Measurements from ENCODE around the gene PUM1.

PUM1 gene

DNA sequence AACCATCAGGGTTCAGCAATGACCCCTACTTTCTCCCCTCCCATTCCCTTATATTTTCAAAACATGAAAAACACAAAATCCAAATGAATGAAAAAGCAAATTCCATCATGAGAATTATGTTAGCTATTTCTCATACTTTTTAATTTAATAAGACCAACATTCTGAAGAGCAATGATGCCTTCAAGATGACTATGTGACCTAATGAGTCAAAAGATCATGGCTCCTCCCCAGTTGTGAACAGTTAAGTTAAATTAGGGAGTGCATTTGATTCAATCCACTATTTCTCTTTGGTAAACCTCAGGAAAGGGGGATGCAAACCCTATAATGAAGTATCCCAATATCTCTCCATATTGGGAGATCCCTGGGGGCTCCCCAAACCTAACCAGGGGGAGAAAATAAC is 36.5 kb downstream of the PUM1 start:
- DNase-seq (ENCODE audit: low read depth in 2 of 2) = no peak

DNA sequence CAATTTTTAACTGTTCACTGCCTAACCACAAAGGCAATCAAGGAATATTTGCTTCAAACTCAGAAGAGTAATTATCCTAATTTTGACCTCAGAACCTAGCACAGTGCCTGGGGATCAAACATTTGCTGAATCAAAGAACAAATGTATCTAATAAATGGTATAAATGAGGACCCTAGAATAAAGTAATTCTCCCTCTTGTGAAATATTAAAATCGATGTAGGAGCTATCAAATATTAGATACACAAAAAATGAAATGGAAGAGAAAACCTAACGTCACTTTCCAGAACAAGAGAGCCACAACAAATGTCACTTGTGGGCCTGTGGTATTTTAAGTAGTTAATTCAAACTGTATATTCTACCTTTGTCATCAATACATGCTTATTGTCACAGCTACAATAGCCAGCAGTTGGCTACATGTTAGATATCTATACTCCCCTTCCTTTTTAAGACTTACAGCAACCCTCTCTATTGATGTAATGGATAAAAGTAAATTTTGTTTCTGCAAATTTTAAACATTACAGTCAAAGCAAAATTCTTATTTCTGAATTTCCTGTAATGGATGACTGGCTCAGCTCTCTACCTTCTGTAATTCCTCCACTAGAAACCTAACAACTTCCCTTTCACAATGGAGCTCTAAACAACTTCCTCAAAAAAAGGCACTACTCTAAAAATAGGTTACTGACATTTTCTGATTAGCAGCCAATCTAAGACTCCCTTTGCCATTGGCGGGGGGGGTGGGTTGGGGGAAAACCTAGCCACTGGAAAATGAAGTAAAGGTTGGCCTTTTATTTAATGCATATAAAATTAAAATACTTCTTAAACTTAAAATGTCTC is 37.6 kb downstream of the PUM1 start:
- DNase-seq (ENCODE audit: low read depth in 2 of 2) = no peak

DNA sequence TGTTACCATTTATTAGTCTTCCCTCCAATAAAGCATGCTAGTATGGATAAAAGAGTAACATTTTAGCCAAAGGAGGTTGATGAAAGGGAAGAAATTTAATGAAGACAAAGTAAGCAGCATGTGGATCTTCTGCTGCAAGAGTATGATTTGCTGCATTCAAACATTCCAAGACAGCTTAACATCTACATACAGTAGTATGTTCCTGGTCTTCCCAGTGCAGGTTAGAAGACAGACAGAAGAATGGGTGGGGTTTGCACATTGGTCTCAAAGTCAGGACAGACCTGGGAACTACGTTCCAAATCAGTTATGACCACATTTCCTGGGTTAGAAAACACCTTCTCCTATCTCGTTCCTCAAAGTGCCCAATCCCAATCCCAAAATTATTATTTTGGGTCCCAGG is 43.3 kb downstream of the PUM1 start:
- DNase-seq (ENCODE audit: low read depth in 2 of 2) = no peak

GRCh38 chr1:31020007-31020790 is 45.3 kb downstream of the PUM1 start:
- DNase-seq (ENCODE audit: low read depth in 2 of 2) = no peak

DNA sequence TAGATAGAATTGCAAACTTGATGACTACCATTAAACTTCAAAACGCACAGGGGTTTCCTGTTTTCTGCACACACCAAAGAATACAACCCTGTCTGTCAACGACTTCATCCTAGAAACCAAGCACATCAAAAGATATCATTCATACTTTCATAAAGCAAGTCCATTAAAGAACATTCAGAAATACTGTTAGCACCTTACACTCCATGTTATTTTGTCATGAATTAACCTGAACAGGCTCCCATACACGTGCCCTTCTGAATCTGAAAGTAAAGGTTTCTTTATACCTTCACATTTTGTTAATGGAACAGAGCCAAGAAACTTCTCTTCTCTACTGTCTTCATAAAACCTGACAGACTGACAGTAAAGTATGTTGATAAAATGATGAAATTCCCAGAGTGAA is 46.1 kb downstream of the PUM1 start:
- DNase-seq (ENCODE audit: low read depth in 2 of 2) = no peak

DNA sequence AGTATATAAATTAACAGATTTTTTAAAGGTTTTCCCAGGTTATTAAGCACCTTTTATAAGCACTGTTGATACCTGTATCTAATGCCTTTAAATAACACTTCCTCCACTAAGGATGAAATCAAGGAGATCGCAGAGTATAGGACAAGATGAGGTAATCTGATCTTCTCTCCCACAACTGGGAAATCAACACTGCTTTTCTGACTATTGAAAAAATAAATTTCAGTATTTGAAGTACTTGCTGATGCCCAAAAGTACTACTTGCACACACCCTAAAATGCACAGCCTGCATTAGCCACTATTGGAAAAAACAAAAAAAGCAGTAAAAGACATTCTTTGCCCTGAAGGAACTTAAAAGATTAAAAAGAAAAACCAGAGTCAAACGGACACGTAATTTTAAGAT is 48.6 kb downstream of the PUM1 start:
- no peak for DNase-seq (ENCODE audit: low read depth in 2 of 2)

DNA sequence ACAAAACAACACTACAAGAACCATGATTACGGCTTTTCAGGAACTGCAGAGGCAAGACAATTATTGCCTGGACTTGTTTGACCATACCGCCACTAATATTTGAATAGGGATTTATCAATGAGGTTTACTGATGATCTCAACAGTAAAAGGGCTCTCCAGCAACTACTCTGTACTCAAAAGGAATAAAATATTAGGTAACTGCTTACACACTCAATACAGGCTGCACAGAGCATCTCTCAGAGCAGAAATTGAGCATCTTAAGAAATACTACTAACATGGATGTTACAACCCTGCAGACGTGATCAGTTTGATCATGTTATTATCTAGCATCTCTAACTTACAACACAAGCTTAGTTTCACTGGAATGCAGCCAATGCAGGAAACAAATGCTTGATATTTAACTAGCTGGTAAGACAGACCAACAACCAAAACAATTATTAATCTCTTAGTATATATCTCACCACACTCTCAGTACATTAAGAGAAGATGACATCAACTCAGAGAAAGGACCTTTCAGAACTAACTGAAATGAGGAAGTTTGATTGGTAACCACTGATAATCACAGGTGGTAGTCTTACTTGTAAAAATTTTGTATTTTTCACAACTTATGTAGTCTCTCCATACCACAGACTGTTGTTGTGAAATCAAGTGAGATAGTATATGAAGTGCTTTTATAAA is 52.2 kb downstream of the PUM1 start:
- no peak for DNase-seq (ENCODE audit: low read depth in 2 of 2)

DNA sequence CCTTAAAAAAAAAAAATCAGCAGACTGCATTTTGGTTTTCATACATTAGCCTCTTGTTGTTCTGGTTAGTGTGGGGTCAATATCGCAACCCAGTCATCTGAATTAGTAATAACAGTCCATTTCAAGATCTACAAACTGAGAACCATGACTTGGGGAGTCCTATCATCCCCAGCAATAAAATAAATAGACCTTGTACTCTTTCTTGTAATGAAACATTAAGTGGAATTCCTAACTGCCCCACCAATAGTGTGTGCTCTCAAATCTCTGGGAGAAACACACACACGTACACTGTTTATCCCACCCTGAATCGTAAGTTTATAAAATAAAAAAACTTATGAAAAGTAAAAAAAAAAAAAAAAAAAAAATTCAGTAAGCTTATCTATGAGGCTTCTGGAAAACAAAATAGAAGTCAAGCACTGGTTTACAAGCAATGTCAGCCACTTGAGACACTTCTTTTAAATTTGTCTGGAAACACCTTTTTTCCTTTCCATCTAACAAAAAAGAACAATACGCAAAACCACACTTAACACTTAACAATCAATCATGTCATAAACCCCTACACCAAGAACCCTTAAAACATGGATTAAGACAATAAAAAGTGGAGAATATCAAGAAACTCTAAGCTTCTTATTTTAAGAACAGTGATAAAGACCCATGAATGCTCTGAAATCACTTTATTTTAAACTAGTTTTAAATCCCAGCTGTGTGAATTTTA is 53.1 kb downstream of the PUM1 start:
- no peak for DNase-seq (ENCODE audit: low read depth in 2 of 2)

DNA sequence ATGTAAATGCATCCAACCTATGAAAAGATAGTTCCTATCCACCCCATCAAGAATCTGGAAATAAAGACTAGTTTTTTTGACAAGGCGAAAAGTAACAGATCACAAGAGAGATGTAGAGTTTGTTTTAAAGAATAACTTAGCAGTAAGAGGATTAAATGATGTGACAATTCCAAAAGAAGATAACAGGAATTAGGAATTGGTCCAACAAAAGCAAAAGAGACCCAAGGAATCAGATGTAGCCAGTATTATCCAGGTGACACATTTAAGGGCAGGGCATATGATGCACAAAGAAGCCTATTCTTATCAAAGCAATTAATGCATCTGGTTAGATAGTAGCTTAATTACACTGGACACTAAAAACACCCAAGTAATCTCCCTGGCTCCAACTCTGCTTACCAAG is 53.8 kb downstream of the PUM1 start:
- DNase-seq (ENCODE audit: low read depth in 2 of 2) = no peak

DNA sequence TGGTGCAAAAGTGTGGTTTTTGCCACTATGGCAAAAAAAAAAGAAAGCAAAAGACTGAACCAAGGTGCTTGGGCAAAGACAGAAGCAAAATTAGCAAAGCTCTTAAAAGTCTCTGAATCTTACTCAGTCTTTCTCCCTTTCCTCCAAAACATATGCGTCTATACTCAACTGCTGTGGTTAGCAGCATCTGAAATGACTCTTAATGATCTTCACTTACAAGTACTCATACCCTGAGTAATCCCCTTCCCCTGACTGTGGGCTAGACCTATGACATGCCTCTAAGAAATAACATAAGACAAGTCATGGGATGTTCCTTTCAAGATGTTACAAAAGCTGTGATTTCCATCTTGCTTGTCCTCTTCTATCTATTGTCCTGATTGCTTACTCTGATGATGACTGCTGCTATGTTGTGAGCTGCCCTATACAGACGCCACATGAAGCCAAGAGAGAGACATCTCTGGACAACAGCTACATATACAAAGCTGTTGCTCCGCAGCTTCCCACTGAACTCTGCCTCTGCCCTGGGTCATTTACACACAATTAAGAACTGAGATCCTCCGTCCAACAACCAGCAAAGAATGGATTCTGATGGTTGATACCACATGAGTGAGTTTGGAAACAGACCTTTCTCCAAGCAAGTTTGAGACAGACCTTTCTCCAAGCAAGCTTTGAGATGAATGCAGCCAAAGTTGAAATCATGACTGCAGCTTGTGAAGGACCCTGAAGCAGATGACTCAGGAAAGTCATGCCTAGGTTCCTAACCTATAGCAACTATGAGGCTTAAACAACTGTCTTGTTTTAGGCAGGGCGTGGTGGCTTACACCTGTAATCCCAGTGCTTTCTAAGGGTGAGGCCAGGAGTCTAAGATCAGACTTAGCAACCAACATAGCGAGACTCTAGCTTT is 55.2 kb downstream of the PUM1 start:
- no peak for DNase-seq (ENCODE audit: low read depth in 2 of 2)

DNA sequence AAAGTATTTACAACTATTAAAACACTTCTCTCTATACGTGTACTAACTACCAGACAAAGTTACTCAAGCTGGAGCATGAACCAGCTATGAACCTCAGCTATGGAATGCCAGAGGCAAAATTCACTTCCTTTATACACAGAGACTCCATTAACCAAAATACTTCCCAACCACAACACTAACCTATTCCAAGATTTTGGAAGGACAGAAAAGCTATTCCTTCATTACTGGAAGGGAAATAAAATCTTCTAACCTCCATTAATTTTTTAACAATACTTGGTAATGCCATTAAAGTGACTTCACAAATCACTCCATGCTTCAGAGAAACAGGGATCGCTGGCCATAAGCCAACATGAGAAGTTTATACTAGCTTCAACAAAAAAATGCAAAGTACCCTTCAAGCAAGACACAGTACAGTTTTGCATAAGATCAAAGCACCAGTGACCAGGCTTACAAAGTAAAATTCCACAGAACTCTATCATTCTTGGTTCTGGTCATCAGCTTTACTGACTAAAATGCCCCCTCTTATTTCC is 58.0 kb downstream of the PUM1 start:
- DNase-seq (ENCODE audit: low read depth in 2 of 2) = no peak

DNA sequence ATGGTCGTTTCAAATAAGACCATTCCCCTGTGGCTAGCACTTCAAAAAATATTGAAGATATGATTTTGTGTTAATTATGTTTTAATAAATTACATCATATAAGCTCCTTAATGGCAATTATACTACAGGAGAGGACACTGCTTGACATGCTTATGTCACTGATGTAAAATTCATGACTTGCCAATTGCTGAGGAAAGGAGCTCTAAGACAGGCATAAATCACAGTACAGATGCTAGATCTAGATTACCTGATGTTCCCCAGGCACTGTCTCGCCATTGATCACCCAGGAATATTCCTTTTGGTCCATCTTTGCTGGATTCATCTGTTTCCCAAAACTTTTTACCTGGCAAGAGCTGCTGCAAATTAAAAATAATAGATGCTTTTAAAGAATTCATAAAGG is 58.8 kb downstream of the PUM1 start:
- no peak for DNase-seq (ENCODE audit: low read depth in 2 of 2)

DNA sequence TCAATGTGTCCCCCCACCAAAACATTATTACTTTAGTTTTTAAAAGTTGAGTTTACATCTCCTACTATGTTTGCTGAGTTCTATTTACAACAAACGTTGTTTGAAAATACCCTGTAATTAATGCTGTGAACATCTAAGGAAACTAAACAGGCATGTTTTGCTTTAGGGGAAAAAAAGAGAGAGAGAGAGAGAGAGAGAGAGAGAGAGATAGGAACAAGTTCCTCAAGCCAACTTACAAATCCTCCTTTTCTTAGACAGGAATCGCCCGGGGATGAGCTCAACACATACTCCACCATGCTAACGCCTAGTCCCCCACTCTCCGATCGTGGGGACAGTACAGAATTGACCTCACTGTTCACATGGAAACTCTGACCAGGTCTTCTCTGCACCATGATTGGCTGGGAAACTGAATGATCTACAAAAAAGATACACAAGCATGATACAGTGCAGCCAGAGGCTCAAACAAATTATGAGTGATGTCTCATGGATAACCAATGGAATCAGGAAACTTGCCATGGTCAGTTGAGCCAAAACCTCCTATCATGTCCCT is 59.8 kb downstream of the PUM1 start:
- DNase-seq (ENCODE audit: low read depth in 2 of 2) = no peak

GRCh38 chr1:31005198-31005597 is 60.3 kb downstream of the PUM1 start:
- DNase-seq (ENCODE audit: low read depth in 2 of 2) = no peak

- no peak for DNase-seq (ENCODE audit: low read depth in 2 of 2)
These were observed 61.3 kb downstream of the PUM1 start for GRCh38 chr1:31004231-31004621.

DNA sequence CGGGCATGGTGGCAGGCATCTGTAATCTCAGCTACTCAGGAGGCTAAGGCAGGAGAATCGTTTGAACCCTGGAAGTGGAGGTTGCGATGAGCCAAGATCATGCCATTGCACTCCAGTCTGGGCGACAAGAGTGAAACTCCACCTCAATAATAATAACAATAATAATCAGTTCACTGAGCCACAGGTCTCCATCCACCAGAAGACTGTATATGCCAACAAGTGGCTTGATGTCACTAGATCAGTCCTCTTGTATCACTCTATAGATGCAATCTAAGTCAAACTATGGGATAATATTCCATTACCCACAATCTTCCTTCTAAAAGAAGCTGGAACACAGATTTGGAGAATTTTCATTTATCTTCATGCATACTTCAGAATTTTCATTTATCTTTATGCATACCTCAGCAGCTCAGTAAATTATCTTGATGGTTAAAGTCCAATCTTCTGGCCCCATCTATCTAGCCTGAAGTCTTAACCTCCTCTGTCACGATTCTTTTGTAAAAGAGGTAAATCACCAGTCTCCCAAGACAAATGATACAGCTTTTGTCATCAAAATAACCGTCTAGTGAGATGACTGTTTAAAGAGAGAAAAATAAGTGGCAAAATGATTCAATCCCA is 61.8 kb downstream of the PUM1 start:
- no peak for DNase-seq (ENCODE audit: low read depth in 2 of 2)

DNA sequence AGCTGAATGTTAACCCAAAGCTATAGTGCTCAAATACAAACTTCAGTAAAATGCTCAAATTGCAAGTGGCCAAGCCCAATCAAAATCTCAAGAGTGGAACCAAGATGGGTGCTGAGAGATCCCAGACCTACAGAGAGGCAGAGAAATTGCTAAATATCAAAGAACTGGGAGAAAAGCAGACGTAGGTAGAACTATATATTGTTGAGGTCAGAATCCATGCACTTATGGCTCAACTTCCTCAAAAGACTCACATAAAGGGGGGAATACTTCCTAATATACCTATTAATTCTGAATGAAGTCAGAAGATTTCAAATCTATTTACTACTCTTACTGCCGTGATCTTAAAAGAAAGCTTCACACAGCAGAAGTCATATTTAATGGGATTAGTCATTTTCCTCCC is 65.2 kb downstream of the PUM1 start:
- no peak for DNase-seq (ENCODE audit: low read depth in 2 of 2)

GRCh38 chr1:30998887-30999286 is 66.6 kb downstream of the PUM1 start:
- DNase-seq (ENCODE audit: low read depth in 2 of 2) = no peak

GRCh38 chr1:30998171-30998570 is 67.3 kb downstream of the PUM1 start:
- no peak for DNase-seq (ENCODE audit: low read depth in 2 of 2)

DNA sequence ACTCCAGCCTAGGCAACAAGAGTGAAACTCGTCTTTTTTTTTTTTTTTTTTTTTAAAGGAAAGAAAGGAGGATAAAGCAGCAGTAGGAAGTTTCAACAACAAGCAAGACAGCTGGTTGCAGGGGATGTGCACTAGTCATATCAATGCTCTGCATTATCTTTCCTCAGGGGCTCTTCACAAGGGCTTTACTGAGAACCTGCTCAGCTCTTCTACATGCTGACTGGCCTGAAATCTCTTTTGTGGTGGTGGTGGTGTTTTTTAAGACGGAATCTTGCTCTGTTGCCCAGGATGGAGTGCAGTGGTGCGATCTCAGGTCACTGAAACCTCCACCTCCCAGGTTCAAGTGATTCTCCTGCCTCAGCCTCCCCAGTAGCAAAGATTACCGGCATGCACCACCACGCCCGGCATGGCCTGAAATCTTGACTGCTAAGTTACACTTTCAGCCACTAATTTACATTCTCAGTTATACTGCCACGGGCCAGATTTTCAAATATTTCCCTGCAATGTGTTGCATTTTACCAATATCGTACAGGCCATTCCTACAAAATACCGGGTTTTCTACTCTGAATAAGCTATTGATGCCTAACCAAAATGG is 68.0 kb downstream of the PUM1 start:
- DNase-seq (ENCODE audit: low read depth in 2 of 2) = no peak
